ENCODE data around the gene SLC25A14.

DNA sequence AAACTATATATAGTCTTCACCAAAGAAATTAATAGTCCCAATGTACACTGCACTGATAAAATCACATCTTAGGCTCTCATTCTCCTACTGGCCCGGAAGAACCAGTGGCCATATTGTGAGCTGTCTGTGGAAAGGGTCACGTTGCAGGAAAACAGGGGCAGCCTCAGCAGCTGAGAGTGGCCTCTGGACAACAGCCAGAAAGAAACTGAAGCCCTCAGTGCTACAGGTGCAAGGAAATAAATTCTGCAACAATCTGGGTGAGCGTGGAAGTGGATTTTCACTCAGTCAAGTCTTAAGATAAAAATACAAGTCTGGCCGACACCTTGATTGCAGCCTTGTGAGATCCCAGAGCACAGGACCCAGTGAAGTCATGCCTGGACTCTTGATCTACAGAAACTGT, 3.2 kb upstream of the SLC25A14 start:
- TF ChIP-seq ATF3 (IDR thresholded peaks at IDR 0.05) (no peak), ZNF274 (IDR thresholded peaks at IDR 0.05; ENCODE audit: low read depth, low read length) (no peak), SRF (IDR thresholded peaks at IDR 0.05; ENCODE audit: low read depth) (no peak), EZH2 (IDR thresholded peaks at IDR 0.05) (no peak), POLR2AphosphoS5 (IDR thresholded peaks at IDR 0.05; ENCODE audit: low read depth, low read length) (no peak), CBX3 (IDR thresholded peaks at IDR 0.05; ENCODE audit: low read depth) (no peak), POLR2A (IDR thresholded peaks at IDR 0.05; ENCODE audit: borderline replicate concordance, extremely low read depth, insufficient read depth, insufficient read length) (no peak), EGR1 (IDR thresholded peaks at IDR 0.05; ENCODE audit: low read depth) (no peak), REST (IDR thresholded peaks at IDR 0.05; ENCODE audit: low read depth) (no peak), SIN3A (IDR thresholded peaks at IDR 0.05; ENCODE audit: low read depth) (no peak), TCF7L2 (IDR thresholded peaks at IDR 0.05; ENCODE audit: borderline replicate concordance, extremely low read depth, insufficient read depth, insufficient read length) (no peak), SP1 (IDR thresholded peaks at IDR 0.05; ENCODE audit: low read depth) (no peak), EZH2phosphoT487 (IDR thresholded peaks at IDR 0.05; ENCODE audit: borderline replicate concordance) (no peak)
- TF ChIP-seq, protein P1, sequence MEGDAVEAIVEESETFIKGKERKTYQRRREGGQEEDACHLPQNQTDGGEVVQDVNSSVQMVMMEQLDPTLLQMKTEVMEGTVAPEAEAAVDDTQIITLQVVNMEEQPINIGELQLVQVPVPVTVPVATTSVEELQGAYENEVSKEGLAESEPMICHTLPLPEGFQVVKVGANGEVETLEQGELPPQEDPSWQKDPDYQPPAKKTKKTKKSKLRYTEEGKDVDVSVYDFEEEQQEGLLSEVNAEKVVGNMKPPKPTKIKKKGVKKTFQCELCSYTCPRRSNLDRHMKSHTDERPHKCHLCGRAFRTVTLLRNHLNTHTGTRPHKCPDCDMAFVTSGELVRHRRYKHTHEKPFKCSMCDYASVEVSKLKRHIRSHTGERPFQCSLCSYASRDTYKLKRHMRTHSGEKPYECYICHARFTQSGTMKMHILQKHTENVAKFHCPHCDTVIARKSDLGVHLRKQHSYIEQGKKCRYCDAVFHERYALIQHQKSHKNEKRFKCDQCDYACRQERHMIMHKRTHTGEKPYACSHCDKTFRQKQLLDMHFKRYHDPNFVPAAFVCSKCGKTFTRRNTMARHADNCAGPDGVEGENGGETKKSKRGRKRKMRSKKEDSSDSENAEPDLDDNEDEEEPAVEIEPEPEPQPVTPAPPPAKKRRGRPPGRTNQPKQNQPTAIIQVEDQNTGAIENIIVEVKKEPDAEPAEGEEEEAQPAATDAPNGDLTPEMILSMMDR (IDR thresholded peaks at IDR 0.05 in 2 of 3, conservative IDR thresholded peaks at IDR 0.05 in 1 of 3; ENCODE audit: borderline replicate concordance in 1 of 3, insufficient read depth in 1 of 3, low read depth in 2 of 3, low read length in 2 of 3) = no peak
